Measurements from ENCODE around the gene MEIOB.

The MEIOB gene

DNA sequence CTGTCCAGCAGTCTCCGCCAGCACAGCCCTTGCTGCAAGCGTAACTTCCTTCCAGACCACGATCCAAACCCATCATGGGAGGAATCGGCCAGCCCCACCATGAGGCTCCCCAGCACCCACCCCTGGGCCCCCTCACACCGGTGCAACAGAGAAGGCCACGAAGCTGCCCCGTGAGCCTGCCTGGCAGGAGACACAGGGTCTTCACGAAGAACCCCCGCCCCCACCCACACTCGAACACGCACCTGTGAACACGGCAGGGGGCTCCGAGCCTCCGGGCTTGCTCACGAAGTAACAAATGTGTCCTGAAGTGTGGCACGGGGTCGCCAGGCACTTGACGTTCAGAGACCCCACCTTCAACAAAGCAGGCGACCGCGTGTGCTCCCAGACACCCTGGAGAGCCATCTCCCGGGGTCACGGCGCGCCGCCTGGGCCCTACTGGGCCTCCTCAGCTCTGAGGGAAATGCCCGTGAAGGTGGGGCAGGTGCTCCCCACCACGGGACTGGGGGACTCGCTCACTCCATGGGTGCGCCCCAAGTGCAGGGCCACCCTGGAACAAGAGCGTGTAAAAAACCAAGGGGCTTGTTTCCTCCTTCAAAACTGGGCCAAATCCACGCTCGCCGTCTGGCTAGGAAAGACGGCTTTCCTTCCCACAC lies 53.0 kb downstream of the MEIOB start:
- TF ChIP-seq FOXM1 (IDR thresholded peaks at IDR 0.05; ENCODE audit: borderline replicate concordance) = no peak
- no peak for TF ChIP-seq CTBP1 (IDR thresholded peaks at IDR 0.05; ENCODE audit: borderline replicate concordance)
- TF ChIP-seq ZNF384 (IDR thresholded peaks at IDR 0.05) = no peak
- no peak for TF ChIP-seq SUZ12 (IDR thresholded peaks at IDR 0.05)
- TF ChIP-seq ARNT (IDR thresholded peaks at IDR 0.05) = no peak
- TF ChIP-seq FOXK2 (IDR thresholded peaks at IDR 0.05) = no peak
- no peak for TF ChIP-seq NFRKB (IDR thresholded peaks at IDR 0.05)
- TF ChIP-seq L3MBTL2 (conservative IDR thresholded peaks at IDR 0.05) = no peak
- no peak for TF ChIP-seq TARDBP (IDR thresholded peaks at IDR 0.05)
- no peak for TF ChIP-seq HDGF (IDR thresholded peaks at IDR 0.05; ENCODE audit: borderline replicate concordance)
- no peak for TF ChIP-seq LEF1 (IDR thresholded peaks at IDR 0.05; ENCODE audit: borderline replicate concordance)
- TF ChIP-seq ELF4 (IDR thresholded peaks at IDR 0.05) = no peak
- no peak for TF ChIP-seq FOXA1 (IDR thresholded peaks at IDR 0.05)
- TF ChIP-seq, protein P1, sequence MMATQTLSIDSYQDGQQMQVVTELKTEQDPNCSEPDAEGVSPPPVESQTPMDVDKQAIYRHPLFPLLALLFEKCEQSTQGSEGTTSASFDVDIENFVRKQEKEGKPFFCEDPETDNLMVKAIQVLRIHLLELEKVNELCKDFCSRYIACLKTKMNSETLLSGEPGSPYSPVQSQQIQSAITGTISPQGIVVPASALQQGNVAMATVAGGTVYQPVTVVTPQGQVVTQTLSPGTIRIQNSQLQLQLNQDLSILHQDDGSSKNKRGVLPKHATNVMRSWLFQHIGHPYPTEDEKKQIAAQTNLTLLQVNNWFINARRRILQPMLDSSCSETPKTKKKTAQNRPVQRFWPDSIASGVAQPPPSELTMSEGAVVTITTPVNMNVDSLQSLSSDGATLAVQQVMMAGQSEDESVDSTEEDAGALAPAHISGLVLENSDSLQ (IDR thresholded peaks at IDR 0.05) = no peak
- no peak for TF ChIP-seq BHLHE40 (IDR thresholded peaks at IDR 0.05; ENCODE audit: borderline replicate concordance)
- CTCF ChIA-PET = no interaction called here
- POLR2A ChIA-PET = no interaction called here
- DNase-seq (ENCODE audit: extremely low spot score) = no peak

DNA sequence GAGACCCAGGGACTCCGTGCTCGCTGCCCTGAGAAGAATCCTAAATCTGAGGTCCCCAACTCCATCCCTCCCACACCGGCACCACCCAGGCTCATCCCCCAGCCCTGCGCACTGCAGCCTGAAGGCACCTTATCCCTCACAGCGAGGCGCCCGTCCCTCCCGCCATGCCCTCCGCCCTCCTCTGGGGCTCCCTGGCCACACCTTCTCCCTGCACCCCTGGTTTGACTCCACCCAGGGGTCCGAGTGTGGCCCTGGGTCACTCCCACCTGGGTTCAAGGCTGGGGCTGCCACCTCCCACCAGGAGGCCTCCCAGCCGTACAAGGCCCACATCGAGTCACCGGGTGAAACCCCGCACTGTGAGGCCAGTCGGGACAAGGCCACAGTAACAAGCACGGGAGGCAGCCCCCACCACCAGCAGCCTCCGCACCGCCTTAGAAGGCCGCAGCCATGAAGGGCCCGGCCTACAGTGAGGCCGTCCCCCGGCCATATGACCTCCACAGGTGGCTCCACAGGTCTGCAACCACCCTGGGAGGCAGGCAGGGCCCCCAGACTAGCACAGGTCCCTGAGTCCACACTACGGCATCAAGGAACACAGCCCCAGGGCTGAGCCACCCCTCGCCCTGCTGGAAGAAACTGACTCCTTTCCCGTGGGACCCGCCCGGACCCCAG lies 53.6 kb downstream of the MEIOB start:
- CTCF ChIA-PET = no interaction called here
- TF ChIP-seq SUZ12 (IDR thresholded peaks at IDR 0.05) = no peak
- no peak for TF ChIP-seq TARDBP (IDR thresholded peaks at IDR 0.05)
- no peak for TF ChIP-seq BHLHE40 (IDR thresholded peaks at IDR 0.05; ENCODE audit: borderline replicate concordance)
- no peak for TF ChIP-seq FOXK2 (IDR thresholded peaks at IDR 0.05)
- no peak for TF ChIP-seq HDGF (IDR thresholded peaks at IDR 0.05; ENCODE audit: borderline replicate concordance)
- DNase-seq (ENCODE audit: extremely low spot score) = no peak
- POLR2A ChIA-PET = no interaction called here

DNA sequence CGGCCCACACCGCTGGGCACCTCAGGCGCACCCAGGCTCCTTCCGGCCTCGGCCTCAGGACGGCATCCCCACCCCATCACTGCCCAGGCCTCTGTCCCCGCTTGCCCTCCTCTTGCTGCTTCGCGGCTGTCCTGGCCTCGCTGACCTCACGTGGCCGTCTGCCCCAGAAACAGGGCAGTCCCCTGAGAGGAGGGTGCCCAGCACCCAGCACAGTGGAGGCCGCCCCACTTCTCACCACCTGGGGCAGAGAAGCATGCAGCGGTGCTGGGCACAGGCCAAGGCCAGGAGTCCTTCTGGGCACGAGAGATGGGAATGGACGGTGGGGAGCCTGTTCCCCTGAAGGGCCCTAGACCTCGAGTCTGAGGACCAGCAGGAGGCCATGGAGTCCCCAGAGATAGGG lies 54.2 kb downstream of the MEIOB start:
- CTCF ChIA-PET = no interaction called here
- DNase-seq (ENCODE audit: extremely low spot score) = no peak
- POLR2A ChIA-PET = interaction anchor here (0.8 kb wide), 1 partner anchor 9 kb away, joined by 3 read pairs; the partner anchor contains the start of genes FAHD1 and HAGH
- TF ChIP-seq TARDBP (IDR thresholded peaks at IDR 0.05) (no peak), BHLHE40 (IDR thresholded peaks at IDR 0.05; ENCODE audit: borderline replicate concordance) (no peak), FOXM1 (IDR thresholded peaks at IDR 0.05; ENCODE audit: borderline replicate concordance) (no peak), ZNF384 (IDR thresholded peaks at IDR 0.05) (no peak), SUZ12 (IDR thresholded peaks at IDR 0.05) (no peak)

DNA sequence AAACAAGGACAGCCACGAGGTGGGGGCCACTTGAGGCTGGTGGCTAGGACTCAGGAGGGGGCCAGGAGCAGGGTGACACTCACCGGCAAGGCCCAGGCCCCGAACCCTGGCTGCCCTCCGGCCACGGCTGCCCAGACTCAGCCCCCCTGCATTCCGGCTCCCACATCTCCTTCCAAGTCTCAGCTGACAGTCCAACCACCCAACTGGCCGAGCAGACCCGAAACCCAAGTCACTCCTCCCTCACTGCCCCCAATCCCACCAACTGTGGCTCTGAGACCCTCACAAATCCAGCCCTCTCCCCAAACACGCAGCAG lies 54.7 kb downstream of the MEIOB start:
- ChIA-PET POLR2A (interaction anchor here (0.7 to 0.8 kb wide), 2 partner anchors 10 to 112 kb away, joined by 3 read pairs; partner anchors contain the start of genes FAHD1 and HAGH), CTCF (no interaction called here)
- TF ChIP-seq ZNF384 (IDR thresholded peaks at IDR 0.05) (no peak), SP1 (IDR thresholded peaks at IDR 0.05) (no peak), LEF1 (IDR thresholded peaks at IDR 0.05; ENCODE audit: borderline replicate concordance) (no peak), L3MBTL2 (conservative IDR thresholded peaks at IDR 0.05) (no peak), FOXM1 (IDR thresholded peaks at IDR 0.05; ENCODE audit: borderline replicate concordance) (no peak), ELF4 (IDR thresholded peaks at IDR 0.05) (no peak), TARDBP (IDR thresholded peaks at IDR 0.05) (no peak), ARNT (IDR thresholded peaks at IDR 0.05) (no peak), BHLHE40 (IDR thresholded peaks at IDR 0.05; ENCODE audit: borderline replicate concordance) (no peak), CTBP1 (IDR thresholded peaks at IDR 0.05; ENCODE audit: borderline replicate concordance) (no peak)
- TF ChIP-seq, protein P1 (IDR thresholded peaks at IDR 0.05) = no peak
- no peak for DNase-seq (ENCODE audit: extremely low spot score)

DNA sequence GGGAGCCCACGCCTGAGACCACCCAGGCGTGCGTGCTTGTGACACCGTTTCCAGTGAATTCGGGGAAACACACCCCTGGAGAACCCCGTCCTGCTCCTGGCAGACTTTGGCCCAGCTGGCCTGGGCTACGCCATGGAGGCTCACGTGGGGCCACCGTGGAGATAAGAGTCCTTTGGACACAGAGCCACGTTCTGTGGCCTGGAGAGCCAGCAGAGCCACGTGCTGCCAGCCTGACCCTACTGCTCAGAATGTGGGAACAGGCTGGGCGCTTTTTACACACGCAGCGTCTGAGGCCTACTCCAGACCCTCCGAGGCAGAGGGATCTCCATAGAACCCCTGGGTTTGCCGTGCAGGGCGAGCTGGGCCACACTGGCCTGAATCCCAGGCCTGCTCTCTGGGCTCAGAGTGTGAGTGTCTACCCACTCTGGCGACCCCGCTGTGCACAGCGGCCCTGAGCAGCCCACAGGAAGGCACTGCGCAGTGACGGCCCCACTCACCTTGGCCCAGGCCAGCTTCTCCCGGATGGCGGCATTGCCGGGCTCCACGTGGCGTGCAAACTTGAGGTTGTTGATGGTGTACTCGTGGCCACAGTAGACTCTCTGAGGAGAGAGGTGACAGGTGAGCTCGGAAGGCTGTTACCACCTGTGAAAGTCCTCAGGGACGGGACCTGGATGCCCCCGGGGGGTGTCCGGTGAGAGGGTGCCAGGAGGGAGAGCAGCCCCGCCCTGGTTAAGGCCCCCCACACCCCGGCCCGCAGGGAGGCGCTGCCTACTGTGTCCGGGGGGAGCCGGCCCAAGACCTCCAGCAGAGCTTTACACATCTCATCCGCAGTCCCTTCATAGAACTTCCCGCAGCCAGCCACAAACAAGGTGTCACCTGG lies 55.3 kb downstream of the MEIOB start:
- ChIA-PET POLR2A (interaction anchor here (0.7 kb wide), 1 partner anchor 113 kb away, joined by 3 read pairs; no protein-coding TSS in a partner anchor), CTCF (no interaction called here)
- no peak for DNase-seq (ENCODE audit: extremely low spot score)
- no peak for TF ChIP-seq NFRKB (IDR thresholded peaks at IDR 0.05)
- TF ChIP-seq L3MBTL2 (conservative IDR thresholded peaks at IDR 0.05) = no peak
- no peak for TF ChIP-seq TARDBP (IDR thresholded peaks at IDR 0.05)
- no peak for TF ChIP-seq SUZ12 (IDR thresholded peaks at IDR 0.05)
- TF ChIP-seq FOXM1 (IDR thresholded peaks at IDR 0.05; ENCODE audit: borderline replicate concordance) = no peak
- TF ChIP-seq SP1 (IDR thresholded peaks at IDR 0.05) = no peak
- TF ChIP-seq, protein P1 (IDR thresholded peaks at IDR 0.05) = no peak
- TF ChIP-seq BHLHE40 (IDR thresholded peaks at IDR 0.05; ENCODE audit: borderline replicate concordance) = no peak
- TF ChIP-seq CTBP1 (IDR thresholded peaks at IDR 0.05; ENCODE audit: borderline replicate concordance) = no peak
- no peak for TF ChIP-seq FOXK2 (IDR thresholded peaks at IDR 0.05)
- no peak for TF ChIP-seq HDGF (IDR thresholded peaks at IDR 0.05; ENCODE audit: borderline replicate concordance)
- TF ChIP-seq FOXA1 (IDR thresholded peaks at IDR 0.05) = no peak
- TF ChIP-seq ELF4 (IDR thresholded peaks at IDR 0.05) = no peak
- no peak for TF ChIP-seq ARNT (IDR thresholded peaks at IDR 0.05)
